Brain microvascular endothelial cell (primary cell): Measurements from ENCODE around the gene UBL4A.

Experiments used
- DNase-seq: peaks from one replicate; pipeline ENCODE4 v3.0.0-alpha.2; 2020
- H3K27ac ChIP-seq: fragments of 250-450 bp; sonication (Bioruptor Pico); 2 replicates; pipeline ENCODE4 v1.5.1; 2020; ENCODE audit warnings: mild to moderate bottlenecking, moderate library complexity
- H3K27me3 ChIP-seq: fragments of 250-450 bp; sonication (Bioruptor Pico); replicated peaks from 2 replicates; pipeline ENCODE4 v1.5.1; 2020; ENCODE audit warnings: mild to moderate bottlenecking
- H3K36me3 ChIP-seq: fragments of 250-450 bp; sonication (Bioruptor Pico); replicated peaks from 2 replicates; pipeline ENCODE4 v1.5.1; 2020; ENCODE audit warnings: mild to moderate bottlenecking
- H3K4me3 ChIP-seq: 2 replicates; pipeline ENCODE4 v1.5.1; 2011; ENCODE audit warnings: low read depth, mild to moderate bottlenecking, control low read depth, low read length, moderate library complexity
- in situ Hi-C: cut with HindIII; loops from 2 replicates; pipeline ENCODE4 v1.10.0; 2017; ENCODE audit warnings: low sequenced_read_pairs, low pct_ligation_motif_present
- TF ChIP-seq, protein P1 (sequence below): IDR thresholded peaks from 2 replicates; pipeline ENCODE4 v1.5.1; 2011; ENCODE audit warnings: low read depth, mild to moderate bottlenecking, moderate library complexity, low read length, control low read depth, inconsistent platforms; ENCODE audit errors: missing control alignments

Gene UBL4A

DNA sequence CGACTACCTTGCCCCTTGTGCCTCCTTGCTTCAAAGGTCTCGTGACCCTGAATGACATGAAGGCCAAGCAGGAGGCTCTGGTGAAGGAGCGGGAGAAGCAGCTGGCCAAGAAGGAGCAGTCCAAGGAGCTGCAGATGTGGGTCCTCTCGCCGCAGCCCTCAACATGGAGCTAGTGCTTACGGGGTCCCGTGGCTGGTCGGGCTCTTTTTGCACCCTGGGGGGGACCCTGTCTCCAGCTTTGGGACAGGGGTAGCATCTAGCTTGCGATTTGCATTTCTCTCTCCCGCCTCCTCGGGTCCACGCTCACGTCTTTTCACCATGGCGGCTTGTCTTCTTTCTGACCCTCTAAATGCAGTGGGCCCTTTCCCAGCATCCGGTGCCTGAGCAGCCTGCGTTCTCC, 40.6 kb downstream of the UBL4A start:
- no peak overlapping the region for H3K4me3 ChIP-seq
- TF ChIP-seq, protein P1, sequence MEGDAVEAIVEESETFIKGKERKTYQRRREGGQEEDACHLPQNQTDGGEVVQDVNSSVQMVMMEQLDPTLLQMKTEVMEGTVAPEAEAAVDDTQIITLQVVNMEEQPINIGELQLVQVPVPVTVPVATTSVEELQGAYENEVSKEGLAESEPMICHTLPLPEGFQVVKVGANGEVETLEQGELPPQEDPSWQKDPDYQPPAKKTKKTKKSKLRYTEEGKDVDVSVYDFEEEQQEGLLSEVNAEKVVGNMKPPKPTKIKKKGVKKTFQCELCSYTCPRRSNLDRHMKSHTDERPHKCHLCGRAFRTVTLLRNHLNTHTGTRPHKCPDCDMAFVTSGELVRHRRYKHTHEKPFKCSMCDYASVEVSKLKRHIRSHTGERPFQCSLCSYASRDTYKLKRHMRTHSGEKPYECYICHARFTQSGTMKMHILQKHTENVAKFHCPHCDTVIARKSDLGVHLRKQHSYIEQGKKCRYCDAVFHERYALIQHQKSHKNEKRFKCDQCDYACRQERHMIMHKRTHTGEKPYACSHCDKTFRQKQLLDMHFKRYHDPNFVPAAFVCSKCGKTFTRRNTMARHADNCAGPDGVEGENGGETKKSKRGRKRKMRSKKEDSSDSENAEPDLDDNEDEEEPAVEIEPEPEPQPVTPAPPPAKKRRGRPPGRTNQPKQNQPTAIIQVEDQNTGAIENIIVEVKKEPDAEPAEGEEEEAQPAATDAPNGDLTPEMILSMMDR, result no peak
- H3K36me3 ChIP-seq, result peaks cover 18% of the 10 kb centered on the region
- in situ Hi-C loops, result no loop called here
- DNase-seq, result no peak
- no peak overlapping the region for H3K27ac ChIP-seq
- no peaks in the 10 kb centered on the region for H3K27me3 ChIP-seq

DNA sequence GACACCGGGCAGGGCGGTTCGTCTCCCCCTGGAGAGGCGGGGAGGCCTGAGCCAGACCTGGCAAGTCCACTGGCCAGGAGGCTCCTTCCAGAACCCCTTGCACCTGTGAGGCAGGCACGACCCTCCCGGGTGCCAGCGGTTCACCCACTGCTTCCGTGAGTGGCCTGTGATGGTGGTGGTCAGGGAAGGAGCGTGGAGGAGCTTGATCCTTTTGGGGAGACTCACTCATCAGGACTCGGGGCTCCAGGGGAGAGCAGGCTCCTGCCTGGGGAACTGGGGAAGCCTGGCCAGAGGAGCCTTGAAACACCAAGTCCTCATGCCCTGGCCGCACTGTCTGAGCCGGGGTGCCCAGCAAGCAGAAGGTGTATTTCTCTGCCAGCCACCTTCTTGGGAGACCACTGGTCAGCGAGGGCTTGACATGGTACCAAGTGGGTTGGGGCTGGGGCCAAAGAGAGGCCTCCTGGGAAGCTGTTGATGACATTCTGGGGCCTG, 41.6 kb downstream of the UBL4A start:
- H3K4me3 ChIP-seq, result peak overlapping the region; percentile 62
- no peak for DNase-seq
- H3K36me3 ChIP-seq, result peaks cover 19% of the 10 kb centered on the region
- TF ChIP-seq, protein P1, result no peak
- H3K27me3 ChIP-seq, result no peaks in the 10 kb centered on the region
- in situ Hi-C loops, result no loop called here
- H3K27ac ChIP-seq, result peak overlapping the region; percentile 58

DNA sequence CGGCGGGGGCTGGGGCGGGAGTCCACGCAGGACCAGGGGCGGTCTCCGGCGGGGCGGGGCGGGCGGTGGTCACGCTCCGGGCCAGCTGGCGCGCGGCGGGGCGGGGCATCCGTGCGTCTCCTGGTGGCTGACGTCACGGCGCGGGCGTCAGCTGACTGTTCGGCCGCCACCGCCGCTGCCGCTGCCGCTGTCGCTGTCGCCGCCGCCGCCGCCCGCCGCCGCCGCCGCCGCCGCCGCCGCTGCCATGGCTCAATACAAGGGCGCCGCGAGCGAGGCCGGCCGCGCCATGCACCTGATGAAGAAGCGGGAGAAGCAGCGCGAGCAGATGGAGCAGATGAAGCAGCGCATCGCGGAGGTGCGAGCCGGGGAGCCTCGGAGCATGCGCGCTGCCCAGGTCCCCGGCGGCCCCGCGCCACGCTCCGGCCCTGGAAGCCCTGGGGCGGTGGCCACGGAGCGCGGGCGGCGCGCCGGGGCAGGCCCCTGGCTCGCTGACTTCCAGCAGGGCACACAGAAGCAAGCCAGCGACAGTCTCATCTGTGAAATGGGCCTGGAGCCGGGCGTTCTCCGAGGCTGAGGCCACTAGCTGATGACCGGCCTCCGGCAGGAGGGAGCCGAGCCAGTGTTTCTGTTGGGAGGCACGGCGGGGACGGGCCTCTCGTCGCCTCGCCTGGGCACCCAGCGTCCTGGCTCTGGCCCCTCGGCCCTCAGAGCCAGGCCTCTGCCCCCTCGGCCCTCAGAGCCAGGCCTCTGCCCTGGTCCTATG, 42.2 kb downstream of the UBL4A start, which contains the start of gene FAM50A:
Gene FAM50A (plus strand): TSS at position 150 of the 763 bp plus-strand sequence. CDS start 95 bp downstream, at position 245.
- peak; percentile 26 for DNase-seq
- TF ChIP-seq, protein P1, result no peak
- in situ Hi-C loops, result no loop called here
- H3K36me3 ChIP-seq, result peaks cover 18% of the 10 kb centered on the region
- peak within 1 kb of the TSS; percentile 62 for H3K4me3 ChIP-seq
- peak within 1 kb of the TSS; percentile 58 for H3K27ac ChIP-seq
- H3K27me3 ChIP-seq, result no peaks in the 10 kb centered on the region

DNA sequence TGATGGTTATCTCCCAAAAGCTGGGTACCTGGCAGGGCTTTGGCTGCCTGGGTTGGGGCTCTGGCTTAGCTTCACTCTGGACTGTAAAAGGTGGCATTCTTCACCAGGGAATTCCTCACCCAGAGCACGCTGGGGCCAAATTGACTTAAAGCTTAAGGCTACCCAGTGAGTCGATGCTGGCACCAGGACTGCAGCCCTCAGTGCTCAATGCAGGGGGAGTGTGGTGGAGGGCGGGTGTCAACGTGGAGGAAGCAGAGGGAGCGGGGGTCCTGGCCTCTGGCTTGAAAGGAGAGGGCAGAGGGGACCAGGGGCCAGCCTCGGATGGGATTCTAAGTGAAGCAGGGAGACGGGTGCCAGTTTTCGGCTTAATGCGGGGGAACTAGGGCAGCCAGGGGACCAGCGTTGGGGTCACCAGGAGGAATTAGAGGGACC, 42.9 kb downstream of the UBL4A start:
- Histone ChIP-seq H3K27ac (peak overlapping the region; percentile 4), H3K27me3 (no peaks in the 10 kb centered on the region), H3K36me3 (peaks cover 16% of the 10 kb centered on the region), H3K4me3 (peak overlapping the region; percentile 36)
- in situ Hi-C loops, result no loop called here
- DNase-seq, result no peak
- TF ChIP-seq, protein P1, result no peak

DNA sequence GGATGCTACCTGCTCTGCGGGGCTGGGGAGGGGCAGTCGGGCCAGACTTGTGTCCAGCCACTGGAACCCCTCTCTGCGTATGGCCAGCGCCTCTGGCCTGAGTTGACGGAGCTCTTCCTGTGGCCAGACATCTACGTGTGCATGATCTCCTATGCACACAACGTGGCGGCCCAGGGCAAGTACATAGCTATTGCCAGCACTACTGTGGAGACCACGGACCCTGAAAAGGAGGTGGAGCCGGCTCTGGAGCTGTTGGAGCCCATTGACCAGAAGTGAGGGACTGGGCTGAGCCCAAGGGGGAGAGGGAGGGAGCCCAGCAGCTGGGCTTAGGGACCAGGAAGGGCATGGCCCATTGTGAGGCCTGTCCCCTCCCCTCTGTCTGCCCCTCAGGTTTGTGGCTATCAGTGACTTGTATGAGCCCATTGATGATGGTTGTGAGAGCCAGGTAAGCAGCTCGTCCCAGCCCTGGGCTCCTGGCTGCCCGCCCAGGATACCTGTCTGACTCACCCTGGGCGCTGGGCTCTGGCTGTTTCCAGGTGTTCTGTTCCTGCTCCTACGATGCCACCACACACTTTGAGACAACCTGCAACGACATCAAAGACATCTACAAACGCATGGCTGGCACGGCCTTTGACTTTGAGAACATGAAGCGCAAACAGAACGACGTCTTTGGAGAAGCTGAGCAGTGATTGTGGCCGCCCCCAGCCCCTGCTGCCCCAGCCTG, 44.3 kb downstream of the UBL4A start:
- DNase-seq, result no peak
- in situ Hi-C loops, result no loop called here
- TF ChIP-seq, protein P1, result no peak

More for the DNA sequence above, 44.3 kb downstream of the UBL4A start:
- no peak overlapping the region for H3K27ac ChIP-seq
- no peak overlapping the region for H3K4me3 ChIP-seq
- no peaks in the 10 kb centered on the region for H3K27me3 ChIP-seq
- peaks cover 16% of the 10 kb centered on the region for H3K36me3 ChIP-seq
